ENCODE results near the gene IQCE.

DNA sequence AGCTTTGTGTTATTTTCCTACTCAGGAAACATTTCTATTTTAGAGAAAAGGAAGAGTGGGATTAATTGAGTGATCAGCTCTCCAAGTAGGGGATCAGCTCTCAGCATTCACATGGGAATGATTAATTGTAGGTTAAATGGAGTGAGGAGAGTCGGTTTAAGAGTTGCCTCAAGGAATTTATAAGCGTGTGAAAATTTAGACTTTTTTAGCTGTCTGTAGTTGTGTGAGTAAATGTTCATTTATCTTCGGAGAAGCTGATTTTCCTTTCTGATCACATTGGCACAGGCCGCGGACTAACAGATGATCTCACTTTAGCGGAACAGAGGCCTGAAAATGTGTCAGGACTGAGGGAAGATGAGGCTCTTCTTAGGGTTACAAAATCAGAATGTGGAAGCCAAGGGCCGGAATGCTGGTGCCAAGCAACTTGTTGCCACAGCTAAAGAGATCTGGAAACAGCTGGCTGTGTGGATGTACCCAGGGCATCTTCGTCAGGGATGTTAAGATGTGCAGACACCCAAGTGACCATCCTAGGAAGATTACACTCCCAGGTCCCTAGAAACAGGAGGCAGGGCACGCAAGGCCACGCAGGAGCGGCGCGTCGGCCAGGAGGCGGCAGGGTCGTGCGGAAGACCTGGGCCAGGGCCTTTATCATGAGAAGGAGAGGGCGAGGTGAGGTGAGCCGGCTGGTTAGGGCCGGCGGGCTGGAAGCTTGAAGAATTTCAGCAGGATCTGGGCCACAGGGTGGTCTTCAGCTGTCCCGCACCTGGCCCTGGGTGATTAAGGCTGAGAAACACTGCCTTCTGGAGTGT lies 37.9 kb downstream of the IQCE start:
- no peak for TF ChIP-seq YY1 (IDR thresholded peaks at IDR 0.05; ENCODE audit: insufficient read depth, insufficient read length)
- TF ChIP-seq ZNF274 (IDR thresholded peaks at IDR 0.05; ENCODE audit: low read depth, low read length): no peak
- no peak for TF ChIP-seq SUZ12 (IDR thresholded peaks at IDR 0.05; ENCODE audit: extremely low read depth, insufficient read depth, insufficient read length)
